ENCODE results near the gene LDB2.

GRCh38 chr4:16524406-16524805 is 374.0 kb downstream of the LDB2 start:
- TF ChIP-seq CTCF (conservative IDR thresholded peaks at IDR 0.05; ENCODE audit: low read depth in 2 of 2) (no peak), POLR2AphosphoS5 (IDR thresholded peaks at IDR 0.05; ENCODE audit: low read depth) (no peak), REST (IDR thresholded peaks at IDR 0.05; ENCODE audit: unreplicated experiment) (no peak), EZH2 (IDR thresholded peaks at IDR 0.05; ENCODE audit: low read depth, unreplicated experiment) (no peak), CREB1 (CRISPR knock-in tag; IDR thresholded peaks at IDR 0.05; ENCODE audit: low read depth) (no peak)
